Keratinocyte (primary cell): ENCODE data around the gene SLC4A9. TPM values are rescaled to one million over a fixed set of nuclear protein-coding genes. Genes with fewer than 3 reads are reported as not detected.

ENCODE experiments used
- DNase-seq: peaks from one replicate; pipeline ENCODE4 v3.0.0-alpha.2; 2011; ENCODE audit warnings: low read depth, missing footprints, low spot score
- FAIRE-seq: peaks from 2 replicates; lab custom pipeline; 2011; peaks lifted over from hg19 to GRCh38; lab: Jason Lieb, UNC
- H2AFZ ChIP-seq: 2 replicates; pipeline ENCODE4 v1.6.0; 2012; ENCODE audit warnings: low read length, control low read depth, inconsistent platforms; ENCODE audit not compliant: control insufficient read depth
- H3K27ac ChIP-seq: 2 replicates; pipeline ENCODE4 v1.5.1; 2011; ENCODE audit warnings: low read length; ENCODE audit not compliant: control insufficient read depth, insufficient read depth
- H3K27me3 ChIP-seq: 3 replicates; pipeline ENCODE4 v1.6.0; 2011; ENCODE audit warnings: low read length; ENCODE audit not compliant: control insufficient read depth, insufficient read depth; ENCODE audit errors: extremely low read depth
- H3K36me3 ChIP-seq, 2 experiments: 2 replicates in 1 of 2; 3 replicates in 1 of 2; pipeline ENCODE4 v1.5.1; 2011; ENCODE audit warnings: low read length in 2 of 2, mild to moderate bottlenecking in 1 of 2; ENCODE audit not compliant: control insufficient read depth in 2 of 2, insufficient read depth in 2 of 2; ENCODE audit errors: extremely low read depth in 1 of 2
- H3K4me1 ChIP-seq: 3 replicates; pipeline ENCODE4 v1.5.1; 2011; ENCODE audit warnings: low read length; ENCODE audit not compliant: control insufficient read depth, insufficient read depth; ENCODE audit errors: extremely low read depth
- H3K4me2 ChIP-seq: 3 replicates; pipeline ENCODE4 v1.6.0; 2011; ENCODE audit warnings: low read depth, low read length; ENCODE audit not compliant: control insufficient read depth, insufficient read depth; ENCODE audit errors: extremely low read depth
- H3K4me3 ChIP-seq, 3 experiments: fragments of 200-600 bp in 1 of 3; sonication (generic) in 1 of 3; 2 replicates in 2 of 3; 3 replicates in 1 of 3; pipeline ENCODE4 v1.5.1; 2011 to 2016; ENCODE audit warnings: low read length in 3 of 3, mild to moderate bottlenecking in 3 of 3, control low read depth in 2 of 3, inconsistent platforms in 1 of 3, low read depth in 1 of 3, mixed read lengths in 1 of 3, mixed run types in 1 of 3, moderate library complexity in 1 of 3; ENCODE audit not compliant: control insufficient read depth in 2 of 3, insufficient read depth in 2 of 3; ENCODE audit errors: extremely low read depth in 1 of 3
- H3K79me2 ChIP-seq: 2 replicates; pipeline ENCODE4 v1.6.0; 2012; ENCODE audit warnings: low read length; ENCODE audit not compliant: control insufficient read depth, insufficient read depth
- H3K9ac ChIP-seq: 3 replicates; pipeline ENCODE4 v1.6.0; 2011; ENCODE audit warnings: low read length; ENCODE audit not compliant: control insufficient read depth, insufficient read depth; ENCODE audit errors: extremely low read depth
- H3K9me1 ChIP-seq: 3 replicates; pipeline ENCODE4 v1.6.0; 2011; ENCODE audit warnings: low read length; ENCODE audit not compliant: control insufficient read depth, insufficient read depth; ENCODE audit errors: extremely low read depth
- H3K9me3 ChIP-seq: 2 replicates; pipeline ENCODE4 v1.5.1; 2012; ENCODE audit warnings: low read depth, low read length; ENCODE audit not compliant: control insufficient read depth
- H4K20me1 ChIP-seq: 3 replicates; pipeline ENCODE4 v1.6.0; 2011; ENCODE audit warnings: low read length; ENCODE audit not compliant: control insufficient read depth, insufficient read depth; ENCODE audit errors: extremely low read depth
- CTCF ChIP-seq, 3 experiments: IDR thresholded peaks in 1 of 3; conservative IDR thresholded peaks in 1 of 3; optimal IDR thresholded peaks in 1 of 3; 2 replicates in 2 of 3; 3 replicates in 1 of 3; pipeline versions ENCODE3 to v1.5.1; 2011; ENCODE audit warnings: low read length in 3 of 3, mild to moderate bottlenecking in 3 of 3, moderate library complexity in 2 of 3, control low read depth in 1 of 3, inconsistent platforms in 1 of 3; ENCODE audit not compliant: insufficient read depth in 2 of 3; ENCODE audit errors: extremely low read depth in 1 of 3
- EZH2 ChIP-seq: IDR thresholded peaks from one replicate; pipeline ENCODE4 v1.6.1; 2012; ENCODE audit warnings: inconsistent platforms, mild to moderate bottlenecking, low read length, moderate library complexity
- dilution Hi-C: fragments of 300-500 bp; cut with MboI; formaldehyde crosslinking; loops from one replicate; pipeline ENCODE4 v1.7.0; 2020; ENCODE audit warnings: low sequenced_read_pairs; ENCODE audit not compliant: extremely low pct_ligation_motif_present
- polyA plus RNA-seq, 5 experiments: library from polyadenylated mRNA; depleted of rRNA in 3 of 5; stranded (reverse) in 3 of 5; stranded (forward) in 1 of 5; unstranded in 1 of 5; fragments of >200 nt; gene quantifications; 1 replicate in 1 of 5; 2 replicates in 3 of 5; 3 replicates in 1 of 5; pipeline versions ENCODE4 v1.2.1 to v1.2.3, GENCODE V29; 2011 to 2012; ENCODE audit warnings: missing spikeins in 2 of 5, low read depth in 1 of 5, low replicate concordance in 1 of 5

The SLC4A9 gene
- polyA plus RNA-seq, 1 donor (not counting 4 experiments of a cell fraction or from before 2014, with no cell fraction given): 0.07 TPM

GRCh38 chr5:140356853-140357725 is 2.9 kb upstream of the SLC4A9 start:
- Histone ChIP-seq H3K79me2 (no peaks in the 10 kb centered on the region), H3K9me3 (no peaks in the 10 kb centered on the region), H3K9me1 (no peaks in the 10 kb centered on the region), H3K36me3 (no peaks in the 10 kb centered on the region), H4K20me1 (no peaks in the 10 kb centered on the region), H3K9ac (no peak overlapping the region), H3K4me1 (peaks cover 8% of the 10 kb centered on the region), H3K27me3 (no peaks in the 10 kb centered on the region), H3K4me3 (no peak overlapping the region), H3K4me2 (no peak overlapping the region), H2AFZ (no peak overlapping the region), H3K27ac (no peak overlapping the region)
- DNase-seq (no peak), FAIRE-seq (no peak)
- dilution Hi-C loops: no loop called here
- TF ChIP-seq EZH2 (no peak), CTCF (optimal IDR thresholded peaks at IDR 0.05 in 1 of 3, IDR thresholded peaks at IDR 0.05 in 1 of 3, conservative IDR thresholded peaks at IDR 0.05 in 1 of 3; ENCODE audit: extremely low read depth in 1 of 3, insufficient read depth in 2 of 3, low read length in 3 of 3) (no peak)

GRCh38 chr5:140357726-140358093 is 2.3 kb upstream of the SLC4A9 start:
- dilution Hi-C loops: no loop called here
- peak overlapping the region in 1 of 3 experiments; percentile 47 for H3K4me3 ChIP-seq
- no peaks in the 10 kb centered on the region for H3K79me2 ChIP-seq
- no peak for DNase-seq
- peaks cover 8% of the 10 kb centered on the region for H3K4me1 ChIP-seq
- no peaks in the 10 kb centered on the region for H4K20me1 ChIP-seq
- no peak for TF ChIP-seq EZH2
- TF ChIP-seq CTCF (optimal IDR thresholded peaks at IDR 0.05 in 1 of 3, IDR thresholded peaks at IDR 0.05 in 1 of 3, conservative IDR thresholded peaks at IDR 0.05 in 1 of 3; ENCODE audit: extremely low read depth in 1 of 3, insufficient read depth in 2 of 3, low read length in 3 of 3): peak in 2 of 3 experiments; percentile 90 to 92
- H2AFZ ChIP-seq: peak overlapping the region; percentile 64
- H3K27ac ChIP-seq: no peak overlapping the region
- H3K27me3 ChIP-seq: no peaks in the 10 kb centered on the region
- no peaks in the 10 kb centered on the region for H3K36me3 ChIP-seq
- H3K9me1 ChIP-seq: no peaks in the 10 kb centered on the region
- peak overlapping the region; percentile 34 for H3K9ac ChIP-seq
- peak overlapping the region; percentile 63 for H3K4me2 ChIP-seq
- peak; percentile 82 for FAIRE-seq
- H3K9me3 ChIP-seq: no peaks in the 10 kb centered on the region
